K562 (cell line): ENCODE data around the gene MACROD2. TPM values are rescaled to one million over a fixed set of nuclear protein-coding genes. Genes with fewer than 3 reads are reported as not detected.

Experiments used
- ATAC-seq: fragments of 200-7000 bp; cut with Tn5 transposase; 3 replicates; pipeline ENCODE4 v1.9.1; 2020; ENCODE audit warnings: moderate library complexity
- BruUV-seq: library from RNA; stranded (reverse); fragments of 400-500 nt; replicated peaks from 2 replicates; lab custom pipeline; 2021; lab: Mats Ljungman, UMichigan
- CTCF ChIA-PET: fragments of 300-600 bp; formaldehyde crosslinking; extraction: SDS; loops from one replicate; lab custom pipeline; 2021; ENCODE audit warnings: low intra/inter-chr PET ratio; lab: Yijun Ruan, JAX
- POLR2A ChIA-PET: fragments of 300-600, 350-650 bp; sonication (Branson Sonifier 250); formaldehyde crosslinking; extraction: SDS; loops from one replicate; lab custom pipeline; 2021; ENCODE audit warnings: antibody characterized with exemption, inconsistent platforms; lab: Yijun Ruan, JAX
- DNase-seq, 4 experiments: peaks; one replicate each; pipeline versions ENCODE4 v3.0.0 to v3.0.0-alpha.2; 2011 to 2018; ENCODE audit warnings: low spot score in 3 of 4, mixed read lengths in 3 of 4; ENCODE audit errors: extremely low read depth in 1 of 4
- FAIRE-seq: peaks from 2 replicates; lab custom pipeline; 2011; peaks lifted over from hg19 to GRCh38; lab: Jason Lieb, UNC
- H2AFZ ChIP-seq: 2 replicates; pipeline ENCODE4 v1.6.0; 2011; ENCODE audit warnings: low read depth, low read length, control low read depth, inconsistent platforms
- H3K27ac ChIP-seq: fragments of 200-600 bp; 3 replicates; pipeline ENCODE4 v1.8.0; 2011; ENCODE audit warnings: low read depth, mild to moderate bottlenecking, control low read depth, inconsistent platforms, low read length, moderate library complexity, mixed read lengths; ENCODE audit errors: extremely low read depth
- H3K27me3 ChIP-seq, 2 experiments: fragments of 300-600 bp in 1 of 2; 2 replicates in 1 of 2; 3 replicates in 1 of 2; pipeline versions ENCODE4 v1.6.0 to v1.8.0; 2011; ENCODE audit warnings: inconsistent platforms in 2 of 2, low read length in 2 of 2, mild to moderate bottlenecking in 1 of 2, mixed read lengths in 1 of 2, moderate library complexity in 1 of 2; ENCODE audit not compliant: control insufficient read depth in 2 of 2, insufficient read depth in 2 of 2
- H3K36me3 ChIP-seq: fragments of 300-600 bp; 3 replicates; pipeline ENCODE4 v1.8.0; 2011; ENCODE audit warnings: mild to moderate bottlenecking, low read length, inconsistent platforms; ENCODE audit not compliant: control insufficient read depth, insufficient read depth
- H3K4me1 ChIP-seq, 2 experiments: fragments of 200-600 bp in 1 of 2; replicated peaks in 1 of 2; 2 replicates in 1 of 2; 3 replicates in 1 of 2; pipeline versions ENCODE4 v1.5.1 to v1.8.0; 2011; ENCODE audit warnings: inconsistent platforms in 2 of 2, low read length in 2 of 2, mild to moderate bottlenecking in 1 of 2, mixed read lengths in 1 of 2, moderate library complexity in 1 of 2; ENCODE audit not compliant: control insufficient read depth in 2 of 2, insufficient read depth in 2 of 2
- H3K4me2 ChIP-seq: 2 replicates; pipeline ENCODE4 v1.6.1; 2011; ENCODE audit warnings: low read length, control low read depth, inconsistent platforms, mixed read lengths; ENCODE audit not compliant: insufficient read depth
- H3K4me3 ChIP-seq: fragments of 200-600 bp; sonication (generic), shearing (Covaris generic); 2 replicates; pipeline ENCODE4 v1.5.1; 2016; ENCODE audit warnings: control low read depth, inconsistent platforms
- H3K79me2 ChIP-seq: fragments of 200-600 bp; 3 replicates; pipeline ENCODE4 v1.8.0; 2011; ENCODE audit warnings: low read length, inconsistent platforms; ENCODE audit not compliant: control insufficient read depth, insufficient read depth
- H3K9ac ChIP-seq, 2 experiments: 2 replicates each; pipeline versions ENCODE4 v1.6.0 to v1.6.1; 2011; ENCODE audit warnings: low read depth in 2 of 2, low read length in 2 of 2, control low read depth in 1 of 2, inconsistent platforms in 1 of 2, mild to moderate bottlenecking in 1 of 2, mixed read lengths in 1 of 2; ENCODE audit not compliant: insufficient read depth in 1 of 2
- H3K9me1 ChIP-seq: one replicate; pipeline ENCODE4 v1.6.0; 2011; ENCODE audit warnings: inconsistent platforms, mild to moderate bottlenecking, low read length, moderate library complexity; ENCODE audit not compliant: control insufficient read depth, insufficient read depth
- H3K9me3 ChIP-seq: replicated peaks from 2 replicates; pipeline ENCODE4 v1.5.1; 2011; ENCODE audit warnings: low read depth, low read length, inconsistent platforms; ENCODE audit not compliant: control insufficient read depth, insufficient read depth
- H4K20me1 ChIP-seq: replicated peaks from 2 replicates; pipeline ENCODE4 v1.6.1; 2011; ENCODE audit warnings: low read length, inconsistent platforms, mixed read lengths; ENCODE audit not compliant: control insufficient read depth, insufficient read depth
- ADNP ChIP-seq: fragments of 200-800 bp; sonication (Bioruptor generic); IDR thresholded peaks from 2 replicates; pipeline ENCODE4 v1.6.1; 2016; ENCODE audit warnings: missing genetic modification characterization, missing compliant biosample characterization
- ARID2 ChIP-seq: fragments of 450-650 bp; IDR thresholded peaks from 2 replicates; pipeline ENCODE4 v1.6.1; 2017; ENCODE audit warnings: antibody characterized with exemption, mild to moderate bottlenecking
- ETV5 ChIP-seq: sonication (generic); formaldehyde crosslinking; IDR thresholded peaks from 2 replicates; pipeline ENCODE4 v1.4.0; 2020; ENCODE audit warnings: low read depth, mild to moderate bottlenecking, missing genetic modification reagents
- HCFC1 ChIP-seq: IDR thresholded peaks from 2 replicates; pipeline ENCODE4 v1.6.1; 2012; ENCODE audit warnings: low read depth, low read length, improper control_type of control experiment
- L3MBTL2 ChIP-seq: fragments of 450-650 bp; IDR thresholded peaks from 2 replicates; pipeline ENCODE4 v1.6.1; 2016; ENCODE audit warnings: mild to moderate bottlenecking, moderate library complexity
- MAFK ChIP-seq: IDR thresholded peaks from 2 replicates; pipeline ENCODE4 v1.6.1; 2011; ENCODE audit warnings: low read length, improper control_type of control experiment
- NBN ChIP-seq: fragments of 450-650 bp; IDR thresholded peaks from 2 replicates; pipeline ENCODE4 v1.6.1; 2016; ENCODE audit warnings: low read depth, mild to moderate bottlenecking
- ZNF121 ChIP-seq: sonication (generic); formaldehyde crosslinking; conservative IDR thresholded peaks from 2 replicates; pipeline ENCODE4 v1.8.0; 2022; ENCODE audit warnings: missing genetic modification reagents
- WGBS: fragments of 100-300 bp; shearing (Covaris generic); methylation state at CpG from one replicate; pipeline ENCODE4 v1.1.6; 2016; ENCODE audit warnings: low coverage, mixed read lengths; ENCODE audit not compliant: insufficient coverage; ENCODE audit errors: missing lambda C conversion rate; 5-methylcytosine and 5-hydroxymethylcytosine counted together
- in situ Hi-C: fragments of 300-500 bp; cut with MboI; formaldehyde crosslinking; loops from 4 replicates; pipeline ENCODE4 v1.15.0; 2018; ENCODE audit warnings: inconsistent platforms, mixed read lengths
- intact Hi-C: fragments of 100-400 bp; cut with micrococcal nuclease; formaldehyde crosslinking; loops from 2 replicates; pipeline ENCODE4 v1.14.2; 2022
- polyA plus RNA-seq, 8 experiments: library from polyadenylated mRNA; depleted of rRNA in 4 of 8; stranded (reverse) in 5 of 8; unstranded in 3 of 8; fragments of >200 nt; fragmentation: Nextera tagmentation in 2 of 8; fragmentation: Illumina TruSeq in 1 of 8; extraction: Ambion mirVana in 2 of 8; extraction: Trizol in 1 of 8; gene quantifications; 2 replicates each; pipeline versions ENCODE4 v1.2.1 to v1.2.3, GENCODE V29; 2011 to 2014; ENCODE audit warnings: inconsistent platforms in 1 of 8, missing spikeins in 1 of 8
- total RNA-seq, 7 experiments: library from RNA; depleted of rRNA in 6 of 7; stranded (reverse); fragments of >200 nt in 6 of 7; fragmentation: Illumina TruSeq in 2 of 7; extraction: Trizol in 2 of 7; gene quantifications; 2 replicates each; pipeline versions ENCODE4 v1.2.1 to v1.2.3, GENCODE V29; 2011 to 2021; ENCODE audit warnings: low replicate concordance in 1 of 7
- TF ChIP-seq, protein P1 (sequence below): sonication (generic); formaldehyde crosslinking; IDR thresholded peaks from 2 replicates; pipeline ENCODE4 v1.4.0; 2020; ENCODE audit warnings: mild to moderate bottlenecking, missing genetic modification reagents
- TF ChIP-seq, protein P2 (sequence below): IDR thresholded peaks from 3 replicates; pipeline ENCODE4 v1.6.1; 2011; ENCODE audit warnings: borderline replicate concordance, mild to moderate bottlenecking, moderate library complexity; ENCODE audit not compliant: insufficient read length; ENCODE audit errors: extremely low read depth
- TF ChIP-seq, protein P3 (sequence below): IDR thresholded peaks from 2 replicates; pipeline ENCODE4 v1.6.1; 2011; ENCODE audit warnings: borderline replicate concordance, low read depth, mild to moderate bottlenecking, moderate library complexity, low read length; ENCODE audit not compliant: insufficient read depth, poor library complexity, severe bottlenecking

Gene MACROD2
- total and polyA plus RNA-seq, 9 of the 15 experiments (the other 6 are each of a cell fraction or from before 2014, with no cell fraction given): not detected

DNA sequence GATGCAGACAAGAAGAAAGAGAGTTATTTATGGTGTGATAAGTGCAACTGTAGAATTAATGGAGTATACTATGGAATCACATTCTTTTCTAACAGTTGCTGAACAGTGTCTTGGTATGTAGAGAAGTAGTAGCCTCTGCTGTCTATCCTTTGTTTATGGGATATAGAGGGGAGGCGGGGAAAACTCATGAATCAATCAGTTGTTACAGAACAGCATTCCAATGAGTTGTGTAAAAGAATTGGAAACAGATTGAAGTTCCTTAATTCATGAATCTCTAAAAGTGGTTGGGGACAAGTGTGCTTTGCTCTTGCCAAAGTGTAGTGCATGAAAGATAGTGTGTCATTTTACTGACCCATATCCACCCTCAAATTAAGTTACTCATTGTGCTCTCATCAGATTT, 264.4 kb downstream of the MACROD2 start:
- WGBS: 0% methylated on average over 1 of the region's 1 CpG
- in situ Hi-C loops: no loop called here

More for the DNA sequence above, 264.4 kb downstream of the MACROD2 start:
- no peaks in the 10 kb centered on the region for H3K27me3 ChIP-seq
- no peak overlapping the region for H3K4me3 ChIP-seq
- no peak for ATAC-seq
- DNase-seq: no peak
- intact Hi-C loops: no loop called here
- ChIA-PET CTCF (no interaction called here), POLR2A (interaction anchor here (0.6 kb wide), 1 partner anchor 35 kb away, joined by 4 read pairs; no protein-coding TSS in a partner anchor)
- H3K27ac ChIP-seq: no peak overlapping the region
- FAIRE-seq: no peak
- BruUV-seq: no TSS peak
- no peaks in the 10 kb centered on the region for H3K79me2 ChIP-seq
- no peaks in the 10 kb centered on the region for H3K36me3 ChIP-seq
- no peak overlapping the region for H3K4me2 ChIP-seq
- no peak overlapping the region for H2AFZ ChIP-seq
- TF ChIP-seq, protein P1, sequence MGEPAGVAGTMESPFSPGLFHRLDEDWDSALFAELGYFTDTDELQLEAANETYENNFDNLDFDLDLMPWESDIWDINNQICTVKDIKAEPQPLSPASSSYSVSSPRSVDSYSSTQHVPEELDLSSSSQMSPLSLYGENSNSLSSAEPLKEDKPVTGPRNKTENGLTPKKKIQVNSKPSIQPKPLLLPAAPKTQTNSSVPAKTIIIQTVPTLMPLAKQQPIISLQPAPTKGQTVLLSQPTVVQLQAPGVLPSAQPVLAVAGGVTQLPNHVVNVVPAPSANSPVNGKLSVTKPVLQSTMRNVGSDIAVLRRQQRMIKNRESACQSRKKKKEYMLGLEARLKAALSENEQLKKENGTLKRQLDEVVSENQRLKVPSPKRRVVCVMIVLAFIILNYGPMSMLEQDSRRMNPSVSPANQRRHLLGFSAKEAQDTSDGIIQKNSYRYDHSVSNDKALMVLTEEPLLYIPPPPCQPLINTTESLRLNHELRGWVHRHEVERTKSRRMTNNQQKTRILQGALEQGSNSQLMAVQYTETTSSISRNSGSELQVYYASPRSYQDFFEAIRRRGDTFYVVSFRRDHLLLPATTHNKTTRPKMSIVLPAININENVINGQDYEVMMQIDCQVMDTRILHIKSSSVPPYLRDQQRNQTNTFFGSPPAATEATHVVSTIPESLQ (CRISPR knock-in tag): no peak
- TF ChIP-seq ADNP (tag) (no peak), ETV5 (CRISPR knock-in tag) (no peak), NBN (no peak), ARID2 (no peak), L3MBTL2 (no peak), HCFC1 (no peak), MAFK (no peak), ZNF121 (CRISPR knock-in tag) (no peak)
- TF ChIP-seq, protein P2, sequence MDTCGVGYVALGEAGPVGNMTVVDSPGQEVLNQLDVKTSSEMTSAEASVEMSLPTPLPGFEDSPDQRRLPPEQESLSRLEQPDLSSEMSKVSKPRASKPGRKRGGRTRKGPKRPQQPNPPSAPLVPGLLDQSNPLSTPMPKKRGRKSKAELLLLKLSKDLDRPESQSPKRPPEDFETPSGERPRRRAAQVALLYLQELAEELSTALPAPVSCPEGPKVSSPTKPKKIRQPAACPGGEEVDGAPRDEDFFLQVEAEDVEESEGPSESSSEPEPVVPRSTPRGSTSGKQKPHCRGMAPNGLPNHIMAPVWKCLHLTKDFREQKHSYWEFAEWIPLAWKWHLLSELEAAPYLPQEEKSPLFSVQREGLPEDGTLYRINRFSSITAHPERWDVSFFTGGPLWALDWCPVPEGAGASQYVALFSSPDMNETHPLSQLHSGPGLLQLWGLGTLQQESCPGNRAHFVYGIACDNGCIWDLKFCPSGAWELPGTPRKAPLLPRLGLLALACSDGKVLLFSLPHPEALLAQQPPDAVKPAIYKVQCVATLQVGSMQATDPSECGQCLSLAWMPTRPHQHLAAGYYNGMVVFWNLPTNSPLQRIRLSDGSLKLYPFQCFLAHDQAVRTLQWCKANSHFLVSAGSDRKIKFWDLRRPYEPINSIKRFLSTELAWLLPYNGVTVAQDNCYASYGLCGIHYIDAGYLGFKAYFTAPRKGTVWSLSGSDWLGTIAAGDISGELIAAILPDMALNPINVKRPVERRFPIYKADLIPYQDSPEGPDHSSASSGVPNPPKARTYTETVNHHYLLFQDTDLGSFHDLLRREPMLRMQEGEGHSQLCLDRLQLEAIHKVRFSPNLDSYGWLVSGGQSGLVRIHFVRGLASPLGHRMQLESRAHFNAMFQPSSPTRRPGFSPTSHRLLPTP: no peak
- TF ChIP-seq, protein P3, sequence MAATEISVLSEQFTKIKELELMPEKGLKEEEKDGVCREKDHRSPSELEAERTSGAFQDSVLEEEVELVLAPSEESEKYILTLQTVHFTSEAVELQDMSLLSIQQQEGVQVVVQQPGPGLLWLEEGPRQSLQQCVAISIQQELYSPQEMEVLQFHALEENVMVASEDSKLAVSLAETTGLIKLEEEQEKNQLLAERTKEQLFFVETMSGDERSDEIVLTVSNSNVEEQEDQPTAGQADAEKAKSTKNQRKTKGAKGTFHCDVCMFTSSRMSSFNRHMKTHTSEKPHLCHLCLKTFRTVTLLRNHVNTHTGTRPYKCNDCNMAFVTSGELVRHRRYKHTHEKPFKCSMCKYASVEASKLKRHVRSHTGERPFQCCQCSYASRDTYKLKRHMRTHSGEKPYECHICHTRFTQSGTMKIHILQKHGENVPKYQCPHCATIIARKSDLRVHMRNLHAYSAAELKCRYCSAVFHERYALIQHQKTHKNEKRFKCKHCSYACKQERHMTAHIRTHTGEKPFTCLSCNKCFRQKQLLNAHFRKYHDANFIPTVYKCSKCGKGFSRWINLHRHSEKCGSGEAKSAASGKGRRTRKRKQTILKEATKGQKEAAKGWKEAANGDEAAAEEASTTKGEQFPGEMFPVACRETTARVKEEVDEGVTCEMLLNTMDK: no peak
- no peaks in the 10 kb centered on the region for H3K9me1 ChIP-seq
- H3K9me3 ChIP-seq: no peaks in the 10 kb centered on the region
- H3K4me1 ChIP-seq: no peaks in the 10 kb centered on the region
- no peaks in the 10 kb centered on the region for H4K20me1 ChIP-seq
- H3K9ac ChIP-seq: no peak overlapping the region
